GM19463 (cell line): ENCODE data around the gene LINC01488.

Source experiments
- ATAC-seq: cut with Tn5 transposase; IDR thresholded peaks from one replicate; pipeline ENCODE4 v1.9.1; 2021; ENCODE audit warnings: mild to moderate bottlenecking, moderate library complexity; ENCODE audit not compliant: unreplicated experiment

The LINC01488 gene

DNA sequence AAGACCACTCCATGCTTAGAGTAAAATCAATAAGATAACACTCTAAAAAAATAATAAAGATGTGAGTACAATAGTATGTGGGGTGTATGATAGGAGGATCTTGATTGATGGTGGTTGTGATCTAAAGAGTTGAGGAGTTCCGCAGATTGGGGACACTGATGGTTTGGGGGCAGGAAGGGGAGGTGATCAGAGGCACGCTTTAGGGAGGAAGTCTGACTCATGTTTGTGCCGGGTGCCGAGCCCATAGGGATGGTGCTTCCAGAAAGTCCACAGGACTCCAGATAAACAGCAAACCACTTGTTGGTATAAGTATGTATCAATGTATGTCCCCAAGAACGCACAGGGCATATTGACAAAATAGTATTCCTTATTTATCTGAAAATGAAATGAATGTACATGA lies 27.5 kb downstream of the LINC01488 start:
- ATAC-seq: no peak

DNA sequence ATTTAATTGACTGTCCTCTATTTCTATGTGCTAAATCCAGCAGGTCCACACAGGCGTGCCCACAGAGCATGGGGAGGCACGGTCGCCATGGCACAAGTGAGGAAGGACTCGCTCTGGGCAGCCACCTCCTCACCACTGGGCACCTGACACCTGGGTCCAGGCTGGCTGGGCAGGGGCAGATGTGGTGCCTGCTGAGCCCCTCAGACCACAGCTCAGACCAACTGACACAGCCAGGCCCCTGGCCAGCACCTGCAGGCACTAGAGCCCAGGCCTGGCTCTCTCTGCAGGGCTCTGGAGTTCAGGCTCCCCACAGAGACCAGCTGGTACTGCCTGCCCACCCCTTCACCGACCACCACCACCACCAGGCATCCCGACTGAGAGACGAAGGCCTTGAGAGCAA lies 27.9 kb downstream of the LINC01488 start:
- no peak for ATAC-seq

DNA sequence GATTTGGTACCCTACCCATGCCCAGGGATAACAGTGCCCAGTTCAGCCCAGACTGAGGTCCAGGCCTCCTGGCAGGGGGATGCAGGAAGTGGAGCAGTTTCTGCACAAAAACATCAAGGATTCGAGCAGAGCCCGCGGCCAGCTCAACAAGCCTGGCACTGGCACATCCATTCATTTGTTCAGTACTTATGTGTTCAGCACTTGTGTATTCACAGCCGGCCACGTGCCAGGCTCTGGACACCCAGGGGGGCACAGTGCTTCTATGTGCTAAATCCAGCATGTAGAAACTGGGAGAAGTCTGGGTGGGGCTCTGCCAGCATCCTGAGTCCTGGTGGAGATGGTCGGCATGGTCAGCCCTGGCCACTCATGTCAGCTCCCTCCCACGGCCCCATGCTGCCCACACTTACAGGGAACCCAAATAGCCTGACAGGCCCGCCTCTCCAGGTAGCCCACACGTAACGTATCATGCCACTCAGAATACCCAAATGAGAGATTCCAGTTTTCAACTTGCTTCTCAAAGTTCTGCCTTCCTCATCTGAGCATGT lies 28.5 kb downstream of the LINC01488 start:
- no peak for ATAC-seq

DNA sequence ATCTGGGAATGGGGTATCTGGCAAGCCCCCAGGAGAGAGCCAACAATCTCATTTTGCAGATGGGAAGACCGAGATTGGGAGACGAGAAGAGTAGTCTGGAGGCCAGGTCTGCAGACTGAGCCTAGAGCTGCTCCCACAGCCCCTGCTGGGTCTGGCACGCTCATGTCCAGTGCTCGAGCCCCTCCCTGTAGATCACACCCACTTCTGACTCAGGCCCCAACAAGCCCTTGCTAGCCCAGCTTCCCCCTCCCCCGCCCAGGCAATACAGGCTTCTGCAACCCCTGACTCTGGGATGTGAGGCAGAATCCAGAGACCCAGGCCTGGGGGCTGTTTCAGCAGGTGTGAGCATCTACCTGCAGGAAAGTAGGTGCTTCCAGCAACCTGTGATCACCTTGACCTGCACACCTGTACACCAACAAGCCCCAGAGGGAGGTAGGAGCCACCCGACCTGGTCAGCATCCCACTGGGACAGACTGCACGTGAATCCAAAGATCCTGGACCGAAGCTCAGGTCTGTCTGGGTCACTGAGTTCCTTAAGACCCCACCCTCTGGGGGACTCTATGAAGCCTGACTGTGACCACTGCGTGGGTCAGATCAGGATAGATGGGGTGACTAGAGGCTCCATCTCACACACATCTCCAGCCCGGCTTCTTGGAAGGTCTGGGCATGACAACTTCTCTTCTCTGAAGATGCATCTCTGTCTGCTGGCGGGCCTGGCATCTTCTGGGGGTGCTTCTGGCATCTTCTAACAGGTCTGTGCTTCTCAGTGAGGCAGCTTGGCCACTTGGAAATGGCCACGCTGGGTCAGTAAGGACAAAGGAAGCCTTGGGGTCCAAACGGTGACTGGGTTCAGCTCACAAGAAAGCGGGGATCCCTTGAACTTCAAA lies 29.3 kb downstream of the LINC01488 start:
- ATAC-seq: no peak

DNA sequence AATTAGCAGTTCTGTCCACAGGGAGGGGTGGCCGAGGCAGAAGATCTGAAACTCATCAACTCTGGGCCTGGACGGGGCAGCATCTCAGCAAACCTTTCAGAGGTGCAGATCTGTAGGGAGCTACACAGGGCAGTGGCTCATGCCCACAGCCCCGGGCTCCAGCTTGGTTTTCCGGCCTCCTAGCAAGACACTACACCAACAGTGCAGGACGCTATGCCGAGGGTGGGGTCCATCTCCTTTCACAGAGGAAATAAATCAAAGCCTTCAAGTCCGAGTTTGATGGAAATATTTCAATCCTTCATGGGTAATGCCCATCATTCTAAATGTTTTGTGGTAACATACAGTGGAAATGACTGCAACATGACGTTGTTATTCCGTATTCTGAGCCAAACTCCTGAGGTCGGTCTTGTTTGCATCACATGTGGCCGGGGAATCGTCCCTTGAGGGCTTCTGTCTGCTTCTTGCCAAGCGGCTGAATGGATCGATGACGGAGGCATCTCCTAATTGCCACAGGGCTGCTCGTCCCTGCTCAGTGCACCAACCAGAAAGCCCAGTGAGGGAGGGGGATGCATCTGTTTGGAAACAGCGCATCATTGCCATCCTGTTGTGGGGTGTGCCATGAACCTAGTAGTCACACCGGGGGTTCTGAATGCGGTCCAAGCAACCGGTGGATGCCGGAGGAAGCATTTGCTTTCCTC lies 30.0 kb downstream of the LINC01488 start:
- no peak for ATAC-seq

DNA sequence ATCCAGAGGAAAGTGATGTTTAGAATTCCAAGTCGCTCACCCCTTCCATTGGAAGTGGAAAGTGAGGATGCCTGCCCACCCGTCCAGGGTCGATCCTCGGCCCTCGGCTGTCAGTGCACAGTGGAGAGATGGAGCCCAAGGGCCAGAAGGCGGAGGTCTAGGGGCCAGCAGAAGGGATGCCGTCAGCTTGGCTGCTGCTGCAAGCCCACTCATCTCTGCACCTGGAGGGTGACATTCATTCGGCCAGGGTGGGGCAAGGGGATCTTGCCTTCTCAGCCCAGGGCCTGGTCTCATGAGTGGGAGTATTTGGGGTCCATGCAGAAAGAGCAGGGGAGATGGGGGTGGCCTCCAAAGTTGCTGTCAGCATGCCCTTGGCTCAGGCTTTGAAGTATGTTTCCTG lies 30.7 kb downstream of the LINC01488 start:
- no peak for ATAC-seq

DNA sequence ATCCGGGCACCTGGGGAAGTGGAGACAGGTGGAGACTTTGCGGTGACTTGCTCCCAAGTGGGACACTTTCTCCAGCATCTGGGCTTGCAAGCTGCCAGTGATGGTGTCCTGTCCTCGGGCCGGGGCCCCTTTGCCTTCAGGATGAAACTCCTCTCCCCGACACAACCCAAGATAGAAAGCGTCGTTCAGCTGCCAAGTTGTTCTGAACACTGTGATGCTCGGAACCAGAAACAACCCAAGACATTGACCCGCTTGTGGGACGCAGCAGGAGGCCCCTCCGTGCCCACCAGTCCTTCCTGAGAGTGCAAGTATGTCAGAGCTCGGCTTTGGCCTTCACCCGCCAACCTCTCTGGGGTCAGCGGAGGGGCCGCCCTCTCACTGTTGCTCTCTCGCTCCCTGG lies 31.3 kb downstream of the LINC01488 start:
- no peak for ATAC-seq

DNA sequence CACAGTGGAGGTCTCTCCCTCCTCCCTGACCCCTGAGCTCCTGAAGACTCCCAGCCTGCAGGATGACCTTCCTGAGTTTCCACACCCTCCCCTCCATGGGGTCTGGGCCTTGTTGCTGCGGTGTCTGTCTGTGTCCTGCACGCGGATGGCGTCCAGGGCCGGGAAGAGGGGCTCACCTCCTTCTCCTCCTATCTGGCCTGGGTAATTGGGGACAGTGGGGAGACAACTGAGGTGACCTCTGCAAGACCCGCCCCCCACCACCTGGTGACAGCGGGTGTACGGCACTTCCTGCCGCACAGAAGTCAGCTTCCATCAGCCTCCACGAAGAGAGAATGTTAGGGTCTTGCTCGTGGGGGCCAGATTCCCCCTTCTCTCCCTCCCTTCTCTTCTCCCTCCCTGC lies 31.7 kb downstream of the LINC01488 start:
- no peak for ATAC-seq

DNA sequence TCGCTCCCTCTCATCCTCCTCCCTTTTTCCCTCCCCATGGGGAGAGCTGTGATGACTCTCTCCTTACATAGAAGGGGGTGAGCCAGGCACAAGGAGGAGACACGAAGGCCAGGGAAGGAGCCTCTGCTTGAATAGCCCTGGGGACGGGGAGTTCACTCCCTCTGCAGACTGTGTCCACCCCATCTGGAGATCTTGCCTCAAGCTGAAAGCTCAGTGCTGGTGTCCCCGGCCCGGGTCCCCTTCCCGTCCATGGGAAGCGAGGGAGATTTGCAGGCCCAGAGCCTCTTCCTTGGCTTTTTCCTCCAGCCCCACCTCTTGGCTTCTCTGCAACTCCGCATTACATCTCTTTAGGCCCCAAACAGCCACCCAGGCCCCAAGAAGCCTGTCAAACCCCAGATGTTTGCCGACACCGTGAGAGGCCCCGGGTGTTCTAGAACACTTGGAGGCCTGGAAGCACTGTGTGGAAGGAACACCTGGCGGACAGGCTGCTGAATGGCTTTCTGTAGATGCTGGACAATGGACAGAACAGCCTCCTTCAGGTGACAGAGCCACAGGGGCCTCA lies 32.3 kb downstream of the LINC01488 start:
- no peak for ATAC-seq

DNA sequence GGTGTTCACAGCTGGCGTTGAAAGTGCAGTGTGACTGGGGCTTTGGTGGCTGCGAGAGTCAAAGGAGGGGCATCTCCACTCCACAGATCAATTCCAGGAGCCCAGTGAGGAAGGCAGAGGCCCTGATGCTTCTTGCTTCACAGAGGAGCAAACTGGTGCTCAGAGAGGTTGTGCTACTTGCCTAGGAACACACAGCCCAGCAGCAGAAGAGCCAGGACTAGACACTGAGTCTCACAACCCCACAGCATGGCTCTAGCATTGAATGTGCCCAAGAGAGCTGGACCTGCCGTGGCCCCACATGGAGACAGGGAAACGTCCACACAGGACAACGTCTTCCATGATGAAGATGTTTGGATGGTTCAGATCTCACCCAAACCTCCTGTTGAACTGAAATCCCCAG lies 33.3 kb downstream of the LINC01488 start:
- no peak for ATAC-seq

DNA sequence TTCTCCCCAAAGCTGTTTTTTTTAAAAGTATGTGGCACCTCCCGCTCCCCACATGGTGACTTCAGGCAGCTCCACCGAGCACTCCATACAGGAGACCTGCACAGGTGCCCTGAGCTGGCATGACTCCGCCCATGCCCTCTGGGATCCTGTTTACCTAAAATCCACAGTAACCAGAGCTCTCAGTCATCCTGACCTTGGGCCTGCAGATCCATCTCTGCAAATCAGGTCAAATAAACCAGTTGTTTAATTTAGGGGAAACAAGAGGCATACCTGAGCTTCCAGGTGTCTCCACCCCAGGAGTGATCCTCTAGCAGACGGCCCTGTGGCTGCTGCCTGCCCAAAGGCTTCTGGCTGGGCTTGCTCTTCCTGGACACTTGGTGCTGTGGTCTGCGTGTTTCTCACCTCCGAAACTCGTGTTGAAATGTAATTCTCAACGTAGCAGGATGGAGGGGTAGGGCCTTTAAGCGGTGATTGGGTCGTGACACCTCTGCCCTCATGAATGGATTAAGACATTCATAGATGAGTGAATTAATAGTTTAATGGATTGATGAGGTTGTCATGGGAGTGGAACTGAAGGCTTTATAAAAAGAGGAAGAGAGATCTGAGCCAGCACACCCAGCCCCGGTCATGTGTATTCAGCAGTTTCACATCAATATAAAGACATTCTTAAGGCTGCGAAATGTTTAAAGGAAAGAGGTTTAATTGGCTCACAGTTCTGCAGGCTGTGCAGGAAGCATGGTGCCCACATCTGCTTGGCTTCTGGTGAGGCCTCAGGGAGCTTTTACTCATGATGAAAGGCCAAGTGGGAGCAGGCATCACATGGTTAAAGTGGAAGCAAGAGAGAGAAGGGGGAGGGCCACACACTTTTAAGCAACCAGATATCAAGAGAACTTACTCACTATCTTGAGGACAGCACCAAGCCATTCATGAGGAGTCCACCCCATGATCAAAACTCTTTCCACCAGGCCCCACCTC lies 34.1 kb downstream of the LINC01488 start:
- no peak for ATAC-seq

DNA sequence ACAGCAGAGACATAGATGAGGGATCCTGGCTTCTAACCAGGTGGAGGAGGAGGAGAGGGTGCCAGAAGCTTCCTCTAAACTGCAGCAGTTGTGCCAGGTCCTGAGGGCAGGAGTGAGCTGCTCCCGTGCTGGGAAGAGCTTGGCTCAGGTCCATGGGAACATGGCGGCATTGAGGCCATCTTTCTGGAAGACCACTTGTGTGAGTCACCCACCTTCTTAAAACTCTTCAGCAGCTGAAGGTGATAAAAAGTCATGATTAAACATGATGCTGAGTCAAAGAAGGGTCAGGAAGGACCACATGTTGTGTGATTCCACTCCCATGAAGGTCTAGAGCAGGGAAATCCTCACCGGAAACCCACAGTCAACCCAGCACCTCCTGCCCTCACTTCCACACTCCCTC lies 35.1 kb downstream of the LINC01488 start:
- ATAC-seq: no peak

DNA sequence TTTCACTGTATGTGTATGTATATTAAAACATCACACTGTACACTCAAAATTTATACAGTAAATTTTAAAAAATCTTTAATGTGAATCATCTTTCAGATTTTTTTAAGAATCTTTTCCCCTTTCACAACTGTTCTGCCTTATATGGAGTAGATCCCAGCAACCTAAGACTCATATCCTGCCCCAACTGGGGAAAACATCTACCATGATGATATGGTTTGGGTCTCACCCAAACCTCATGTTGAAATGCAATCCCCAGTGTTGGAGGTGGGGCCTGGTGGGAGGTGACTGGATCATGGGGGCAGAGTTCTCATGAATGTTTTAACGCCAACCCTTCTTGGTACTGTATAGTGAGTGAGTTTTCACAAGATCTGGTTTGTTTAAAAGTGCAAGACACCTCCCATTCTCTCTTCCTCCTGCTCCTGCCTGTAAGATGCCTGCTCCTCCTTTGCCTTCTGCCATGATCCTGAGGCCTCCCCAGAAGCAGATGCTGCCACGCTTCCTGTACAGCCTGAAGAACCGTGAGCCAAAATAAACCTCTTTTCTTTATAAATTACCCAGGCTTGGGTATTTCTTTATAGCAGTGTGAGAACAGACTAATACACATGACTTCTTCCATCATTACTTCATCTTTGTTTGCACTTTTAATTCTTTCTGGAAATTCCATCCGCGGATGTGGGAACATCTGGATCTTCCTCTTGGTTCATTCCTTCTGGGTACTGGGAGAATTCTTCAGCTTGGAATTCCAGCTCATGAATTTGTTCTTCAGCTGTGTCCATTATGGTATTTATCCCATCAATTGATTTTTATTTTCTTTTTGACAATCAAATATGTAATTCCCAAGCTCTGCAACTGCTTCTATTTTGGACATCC lies 36.9 kb downstream of the LINC01488 start:
- no peak for ATAC-seq

DNA sequence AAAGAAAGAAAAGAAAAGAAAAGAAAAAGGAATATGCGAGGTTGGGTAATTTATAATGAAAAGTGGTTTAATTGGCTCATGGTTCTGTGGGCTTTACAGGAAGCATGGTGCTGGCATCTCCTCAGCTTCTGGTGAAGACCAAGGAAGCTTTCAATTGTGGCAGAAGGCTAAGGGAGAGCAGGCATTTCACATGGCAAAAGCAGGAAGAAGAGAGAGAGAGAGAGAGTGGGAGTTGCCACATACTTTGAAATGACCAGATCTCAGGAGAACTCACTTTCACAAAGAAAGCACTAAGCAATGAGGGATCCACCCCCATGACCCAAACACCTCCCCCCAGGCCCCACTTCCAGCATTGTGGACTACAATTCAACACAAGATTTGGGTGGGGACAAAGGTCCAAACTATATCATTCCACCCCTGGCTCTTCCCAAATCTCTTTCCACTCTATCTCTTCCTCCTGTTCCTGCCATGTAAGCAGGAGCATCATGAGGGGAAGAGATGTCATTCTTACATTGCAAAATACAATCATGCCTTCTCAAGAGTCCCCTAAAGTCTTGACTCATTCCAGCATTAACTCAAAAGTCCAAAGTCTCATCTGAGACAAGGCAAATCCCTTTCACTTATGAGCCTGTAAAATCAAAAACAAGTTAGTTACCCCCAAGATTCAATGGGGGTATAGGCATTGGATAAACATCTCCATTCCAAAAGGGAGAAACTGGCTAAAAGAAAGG lies 38.9 kb downstream of the LINC01488 start:
- no peak for ATAC-seq

DNA sequence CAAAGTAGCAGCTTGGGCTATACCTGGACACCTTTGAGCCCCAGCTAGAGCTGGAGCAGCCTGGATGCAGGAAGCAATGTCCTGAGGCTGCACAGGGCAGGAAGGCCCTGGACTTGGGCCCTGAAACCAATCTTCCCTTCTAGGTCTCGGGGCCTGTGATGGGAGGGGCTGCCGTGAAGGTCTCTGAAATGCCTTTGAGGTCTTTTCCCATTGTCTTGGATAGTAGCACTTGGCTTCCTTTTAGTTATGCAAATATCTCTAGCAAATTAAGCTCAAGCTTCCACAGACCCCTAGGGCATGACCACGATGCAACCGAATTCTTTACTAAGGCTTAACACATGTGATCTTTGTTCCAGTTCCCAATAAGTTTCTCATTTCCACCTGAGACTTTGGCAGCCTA lies 40.0 kb downstream of the LINC01488 start:
- ATAC-seq: no peak

DNA sequence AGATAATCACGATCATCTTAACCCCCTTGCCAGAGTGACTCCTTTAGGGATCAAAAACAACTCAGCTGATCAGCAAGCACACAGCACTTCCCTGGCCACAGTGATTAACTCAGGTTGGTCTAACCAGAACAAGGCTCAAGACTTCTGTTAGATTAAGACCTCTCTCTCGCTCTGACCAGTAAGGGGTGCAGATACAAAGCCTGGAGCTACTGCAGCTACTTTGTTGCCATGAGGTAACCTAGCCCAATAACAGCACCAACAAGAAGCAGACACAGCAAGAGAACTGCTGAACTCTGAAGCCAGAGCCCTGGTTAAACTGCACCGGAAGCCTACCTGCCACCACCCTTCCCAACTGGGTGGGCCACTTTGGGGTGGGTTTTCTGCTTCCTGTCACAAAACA lies 42.0 kb downstream of the LINC01488 start:
- ATAC-seq: no peak

DNA sequence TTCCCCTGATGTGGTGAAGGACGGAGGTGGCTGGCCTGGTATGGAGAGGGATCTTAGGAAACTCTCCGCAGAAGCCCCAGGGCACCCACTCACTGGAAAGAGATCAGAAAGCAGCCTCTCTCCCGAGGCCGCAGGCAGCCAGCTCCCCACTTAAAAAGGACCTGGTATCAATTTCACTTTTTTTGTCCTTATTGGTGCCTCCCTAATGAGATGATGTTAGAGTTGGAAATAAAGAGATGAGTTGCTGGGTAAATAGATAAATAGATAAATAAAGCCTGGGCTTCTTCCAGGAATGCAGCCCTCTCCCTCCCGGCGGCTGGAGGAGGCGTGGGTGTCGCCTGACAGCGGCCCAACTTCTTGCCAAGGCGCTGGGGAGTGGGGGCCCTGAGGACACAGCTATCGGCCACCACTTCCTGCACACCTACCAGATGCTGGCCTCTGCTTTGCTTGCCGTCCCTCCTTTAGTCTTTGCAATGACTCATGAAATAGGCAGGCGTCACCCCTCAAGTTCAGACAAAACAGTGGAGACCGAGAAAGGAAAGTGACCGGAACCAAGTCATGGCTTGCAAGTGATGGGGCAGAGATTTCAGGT lies 42.9 kb downstream of the LINC01488 start:
- ATAC-seq: no peak

DNA sequence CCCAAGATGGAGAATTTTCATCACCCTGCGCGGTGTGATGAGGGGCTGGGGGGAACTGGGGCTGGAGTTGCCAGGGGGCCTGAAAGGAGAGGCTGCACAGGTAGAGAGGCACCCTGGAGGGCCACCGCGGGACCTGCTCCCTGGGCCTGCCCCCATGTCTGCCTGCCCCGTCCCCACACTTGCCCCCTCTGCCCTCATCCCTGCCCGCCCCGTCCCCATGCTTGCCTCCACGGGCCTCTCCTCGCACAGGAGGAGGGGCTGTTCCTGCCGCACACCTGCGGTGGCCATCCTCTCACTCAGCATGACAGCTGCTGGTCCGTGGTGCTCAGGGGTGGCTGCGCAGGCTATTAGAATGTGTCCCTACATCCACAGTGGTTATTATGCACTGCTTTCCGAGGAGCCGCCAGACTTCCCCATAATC lies 43.5 kb downstream of the LINC01488 start:
- no peak for ATAC-seq
